GM19023 (cell line): ENCODE results near the gene ZNF684.
"Not testable (repeated sequence)": the region's sequence is repeated elsewhere in the genome, so short reads cannot be mapped to it uniquely, and the experiment has no call there.

ENCODE experiments used
- ATAC-seq: cut with Tn5 transposase; IDR thresholded peaks from one replicate; pipeline ENCODE4 v1.9.1; 2021; ENCODE audit warnings: mild to moderate bottlenecking, moderate library complexity; ENCODE audit not compliant: unreplicated experiment

The ZNF684 gene

DNA sequence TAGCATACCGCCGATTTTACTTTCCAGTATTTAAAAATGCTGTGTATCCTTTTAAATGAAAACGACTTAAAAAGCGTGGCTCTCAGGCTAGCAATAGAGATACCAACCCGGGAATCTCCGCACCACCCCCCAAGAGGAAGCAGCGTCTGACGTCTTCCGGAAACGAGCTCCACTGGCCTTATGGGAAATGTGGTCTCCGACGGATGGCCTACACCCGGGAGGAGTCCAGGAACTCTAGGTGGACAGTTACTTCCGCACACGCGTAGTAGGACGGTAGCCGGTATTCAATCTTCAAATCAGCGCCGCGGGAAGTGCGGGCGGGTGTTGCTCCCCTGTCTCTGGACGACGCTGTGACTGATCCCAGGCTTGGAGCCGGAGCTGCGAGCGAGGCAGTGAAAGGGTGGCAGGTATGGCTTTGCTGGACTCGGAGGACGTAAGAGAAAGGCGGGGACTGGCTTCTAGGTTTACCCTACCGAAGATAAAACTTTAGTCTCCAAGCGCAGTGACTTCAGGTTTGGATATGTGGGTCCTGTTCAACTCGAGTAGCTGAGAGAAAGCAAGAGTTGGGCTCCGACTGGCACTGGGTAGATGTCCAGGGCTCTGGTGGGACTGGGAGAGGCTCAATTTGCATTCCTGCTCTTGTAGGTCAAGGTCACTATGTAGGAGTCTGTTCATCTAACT, at the start of gene ZNF684:
Gene ZNF684, plus strand, starts transcription at position 257 of the 681 bp plus-strand sequence. CDS start 1,530 bp downstream, outside the sequence.
- peak; percentile 93 for ATAC-seq

DNA sequence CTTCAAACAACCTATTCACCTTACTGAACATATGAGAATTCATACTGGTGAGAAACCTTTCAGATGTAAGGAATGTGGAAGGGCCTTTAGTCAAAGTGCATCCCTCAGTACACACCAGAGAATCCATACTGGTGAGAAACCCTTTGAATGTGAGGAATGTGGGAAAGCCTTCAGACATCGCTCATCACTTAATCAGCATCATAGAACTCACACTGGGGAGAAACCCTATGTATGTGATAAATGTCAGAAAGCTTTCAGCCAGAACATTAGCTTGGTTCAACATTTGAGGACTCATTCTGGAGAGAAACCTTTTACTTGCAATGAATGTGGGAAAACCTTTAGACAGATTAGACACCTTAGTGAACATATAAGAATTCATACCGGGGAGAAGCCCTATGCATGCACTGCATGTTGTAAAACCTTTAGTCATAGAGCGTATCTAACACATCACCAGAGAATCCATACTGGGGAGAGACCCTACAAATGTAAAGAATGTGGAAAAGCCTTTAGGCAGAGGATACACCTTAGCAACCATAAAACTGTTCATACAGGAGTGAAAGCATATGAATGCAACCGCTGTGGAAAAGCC, 36.0 kb upstream of the ZNF684 start:
- no peak for ATAC-seq

DNA sequence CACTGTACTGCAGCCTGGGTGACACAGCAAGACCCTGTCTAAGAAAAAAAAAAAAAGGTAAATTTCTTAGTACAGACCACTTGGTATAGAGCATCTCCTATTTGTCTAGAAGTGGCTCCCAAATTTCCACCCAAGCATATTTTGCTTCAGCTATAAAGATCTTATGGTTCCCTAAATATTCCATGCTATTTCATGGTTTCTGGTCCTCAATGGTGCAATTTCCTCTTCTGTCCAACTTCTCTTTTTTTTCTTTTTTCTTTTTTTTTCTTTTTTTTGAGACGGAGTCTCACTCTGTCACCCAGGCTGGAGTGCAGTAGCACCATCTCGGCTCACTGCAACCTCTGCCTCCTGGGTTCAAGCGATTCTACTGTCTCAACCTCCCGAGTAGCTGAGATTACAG, 28.8 kb upstream of the ZNF684 start:
- not testable (repeated sequence) for ATAC-seq

DNA sequence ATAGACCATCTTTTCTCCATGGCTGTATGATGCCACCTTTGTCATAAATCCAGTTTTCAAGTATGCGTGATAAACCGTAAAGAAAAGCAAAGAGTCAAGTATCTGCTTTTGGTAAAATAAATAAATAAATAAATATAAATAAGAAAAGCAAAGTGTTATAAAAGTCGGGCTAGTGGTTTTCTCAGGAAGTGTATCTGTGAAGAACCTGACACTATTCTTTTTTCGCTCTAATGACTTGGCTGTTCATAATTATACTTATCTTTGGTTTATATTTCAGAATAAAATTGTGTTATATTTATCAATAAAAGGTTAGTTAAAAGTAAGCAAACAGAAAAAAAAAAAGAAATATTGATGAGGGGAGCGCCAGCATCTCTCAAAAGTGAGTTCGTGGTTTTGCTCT, 23.5 kb upstream of the ZNF684 start:
- no peak for ATAC-seq

DNA sequence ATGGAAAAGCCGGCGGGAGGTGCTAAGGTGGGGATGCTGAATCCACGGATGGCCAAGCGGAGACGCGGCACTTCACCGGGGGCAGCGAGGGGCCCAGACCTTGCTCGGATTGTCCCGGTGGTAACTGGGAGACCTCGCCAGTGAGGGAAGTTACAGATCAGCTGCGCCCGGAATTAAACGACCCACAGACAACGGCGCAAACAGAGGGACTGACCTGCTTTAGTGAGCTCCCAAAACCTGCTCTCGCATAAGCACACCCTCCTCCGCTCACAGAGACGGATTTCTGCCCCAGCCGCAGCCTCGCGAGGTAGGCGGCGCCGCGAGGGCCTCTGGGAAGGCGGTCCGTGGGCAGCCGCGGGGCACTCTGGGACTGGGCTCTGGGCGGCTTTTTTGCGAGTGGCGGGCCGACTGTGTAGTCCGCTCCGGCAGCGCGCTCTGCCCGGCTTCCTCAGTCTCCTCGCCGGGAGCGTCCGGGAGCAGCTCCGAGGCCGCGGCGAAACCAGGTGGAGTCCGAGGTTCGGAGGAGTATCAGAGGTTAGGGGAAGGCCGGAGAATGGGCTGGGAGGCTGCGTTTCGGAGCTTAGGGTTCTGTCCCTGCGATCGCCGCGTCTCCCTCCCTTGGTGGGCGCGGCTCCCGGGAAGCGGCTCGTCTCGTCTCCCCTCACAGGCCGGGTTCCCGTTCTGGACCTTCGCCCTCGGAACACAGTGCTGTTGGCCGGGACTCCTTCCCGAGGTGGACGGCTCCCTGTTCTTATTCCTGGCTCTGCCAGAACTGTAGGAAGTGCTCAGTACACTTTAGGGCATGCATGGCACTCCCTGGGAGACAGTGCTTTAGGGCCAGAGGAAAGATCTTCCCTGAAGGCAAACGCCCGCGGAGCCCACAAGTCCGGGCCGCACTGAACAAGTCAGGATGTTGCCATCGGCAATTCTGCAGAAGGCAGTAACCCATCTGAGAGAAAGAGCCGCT, 22.8 kb upstream of the ZNF684 start, which contains the start of gene EXO5:
Gene EXO5, plus strand, starts transcription at position 393 of the 967 bp plus-strand sequence. CDS start 5,778 bp downstream, outside the sequence.
- peak; percentile 93 for ATAC-seq

DNA sequence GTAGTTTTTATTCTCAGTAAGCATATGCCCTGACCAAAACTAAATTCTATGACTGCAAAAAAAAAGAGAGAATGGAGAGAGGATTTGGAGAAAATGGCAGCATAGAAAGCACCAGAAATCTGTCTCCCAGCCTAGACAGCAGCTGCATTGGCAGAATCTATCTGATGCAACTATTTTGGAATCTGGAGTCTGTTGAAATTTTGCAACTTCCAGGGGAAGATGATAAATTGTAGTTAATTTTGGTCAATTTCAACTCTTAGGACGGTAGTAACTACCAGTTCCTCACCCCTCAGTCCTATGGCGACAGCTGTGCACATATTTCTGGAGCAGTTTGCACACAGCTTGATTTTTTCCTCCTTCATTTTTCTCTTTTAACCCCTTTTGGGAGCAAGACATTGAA, 11.9 kb upstream of the ZNF684 start:
- ATAC-seq: no peak

DNA sequence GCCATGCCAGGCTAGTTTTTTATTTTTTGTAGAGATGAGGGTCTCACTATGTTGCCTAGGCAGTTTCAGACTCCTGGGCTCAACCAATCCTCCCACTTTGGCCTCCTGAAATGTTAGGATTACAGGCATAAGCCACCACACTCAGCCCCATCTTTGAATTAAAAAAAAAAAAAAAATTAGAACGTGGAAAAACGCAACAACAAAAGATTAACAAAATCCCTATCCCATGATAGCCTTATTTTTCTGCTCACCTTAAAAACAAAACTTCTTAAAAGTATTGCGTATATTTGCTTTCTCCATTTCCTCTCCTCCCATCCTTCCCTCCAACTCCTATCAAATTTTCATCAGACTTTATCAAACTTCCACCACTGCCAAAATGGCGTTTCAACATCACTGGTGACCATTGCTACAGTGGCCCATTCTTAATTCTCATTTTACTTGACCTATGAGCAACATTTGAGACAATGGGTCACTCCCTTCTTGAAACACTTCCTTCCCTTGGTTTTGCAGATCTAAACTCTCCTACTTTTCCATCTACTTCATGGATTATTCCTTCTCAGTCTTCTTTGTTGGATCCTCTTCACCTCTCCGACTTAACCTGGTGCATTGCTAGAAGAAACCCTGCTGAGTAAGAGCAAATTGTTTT, 579 bp upstream of the ZNF684 start:
- peak; percentile 11 for ATAC-seq

DNA sequence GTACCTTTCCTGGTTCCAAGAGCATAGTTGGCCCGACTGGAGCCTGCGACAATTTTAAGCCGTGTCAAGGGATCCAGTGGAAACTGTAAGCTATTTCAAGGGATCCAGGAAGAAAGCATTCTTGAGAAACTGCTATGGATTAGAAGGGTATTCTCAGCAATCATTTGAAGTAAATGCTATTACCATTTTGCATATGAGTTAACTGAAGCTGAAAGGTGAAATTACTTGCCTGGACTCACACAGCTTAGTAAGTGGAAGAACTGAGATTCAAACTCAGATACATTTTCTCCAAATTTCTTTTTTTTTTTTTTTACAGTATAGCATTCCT, 589 bp downstream of the ZNF684 start:
- no peak for ATAC-seq

DNA sequence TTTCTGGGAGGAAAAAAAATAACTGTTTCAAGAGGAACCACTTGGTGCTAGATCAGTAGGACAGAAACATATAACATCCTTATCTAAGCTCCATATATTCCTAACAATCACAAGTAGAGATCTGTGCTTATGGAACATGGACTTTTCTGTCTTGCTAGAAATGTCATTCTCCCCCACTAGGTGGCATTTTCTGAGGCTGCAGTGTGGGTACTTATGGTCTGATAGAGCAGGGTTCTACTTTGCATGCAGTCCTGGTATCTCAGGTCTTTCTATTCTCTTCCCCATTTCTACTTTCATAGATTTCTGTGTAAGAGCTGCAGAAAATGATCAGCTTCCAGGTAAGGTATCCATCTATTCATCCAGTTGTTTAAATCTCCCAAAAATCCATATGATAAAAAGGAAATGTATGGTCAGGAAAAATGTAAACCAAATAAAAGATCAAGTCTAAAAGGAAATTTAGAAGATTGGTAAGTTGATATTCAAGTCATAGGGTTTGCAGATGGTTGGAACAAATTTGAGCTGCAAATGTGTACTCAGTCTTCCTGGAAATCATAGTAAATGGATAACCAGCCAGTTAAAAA, 1.5 kb downstream of the ZNF684 start:
- no peak for ATAC-seq

DNA sequence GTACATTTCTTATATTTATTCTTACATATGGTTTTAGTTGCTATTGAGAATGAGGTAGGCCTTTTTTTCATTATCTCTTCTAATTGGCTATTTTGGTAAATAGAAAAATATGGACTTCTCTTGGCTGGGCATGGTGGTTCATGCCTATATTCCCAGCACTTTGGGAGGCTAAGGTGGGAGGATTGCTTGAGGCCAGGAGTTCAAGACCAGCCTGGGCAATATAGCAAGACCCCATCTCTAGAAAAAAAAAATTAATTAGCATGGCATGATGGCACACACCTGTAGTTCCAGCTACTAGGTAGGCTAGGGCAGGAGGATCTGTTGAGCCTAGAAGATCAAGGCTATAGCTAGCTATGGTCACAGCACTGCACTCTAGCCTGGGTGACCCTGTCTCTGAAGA, 3.2 kb downstream of the ZNF684 start:
- no peak for ATAC-seq

DNA sequence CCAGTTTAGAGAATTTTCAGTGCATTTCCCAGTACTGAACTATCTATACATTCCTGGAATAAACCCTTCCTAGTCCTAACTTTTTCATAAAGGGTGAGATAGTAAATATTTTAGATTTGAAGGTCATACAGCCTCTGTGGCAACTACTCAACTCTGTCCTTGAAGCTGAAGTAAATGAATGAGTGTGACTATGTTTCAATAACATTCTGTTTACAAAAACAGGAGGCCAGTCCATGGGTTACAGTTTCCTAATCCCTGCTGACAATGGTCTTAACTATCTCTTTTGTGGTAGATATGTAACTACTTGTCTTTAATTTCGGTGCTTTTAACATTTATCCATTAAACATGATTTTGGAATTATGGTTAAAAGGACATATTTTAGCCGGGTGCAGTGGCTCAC, 4.3 kb downstream of the ZNF684 start:
- no peak for ATAC-seq

DNA sequence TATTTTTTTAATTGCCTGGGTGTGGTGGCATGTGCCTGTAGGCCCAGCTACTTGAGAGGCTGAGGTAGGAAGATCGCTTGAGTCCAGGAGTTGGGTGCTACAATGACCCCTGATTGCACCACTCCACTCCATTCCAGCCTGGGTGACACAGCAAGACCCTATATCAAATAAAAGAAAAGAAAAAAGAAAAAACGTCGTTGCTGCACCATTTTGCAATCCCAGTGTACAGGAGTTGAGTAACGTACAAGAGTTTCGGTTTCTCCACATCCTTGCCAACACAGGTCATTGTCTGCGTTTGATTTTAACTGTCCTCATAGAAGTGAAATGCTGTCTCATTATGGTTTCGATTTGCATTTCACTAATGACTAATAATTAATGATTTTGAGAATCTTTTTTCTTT, 7.9 kb downstream of the ZNF684 start:
- ATAC-seq: no peak

DNA sequence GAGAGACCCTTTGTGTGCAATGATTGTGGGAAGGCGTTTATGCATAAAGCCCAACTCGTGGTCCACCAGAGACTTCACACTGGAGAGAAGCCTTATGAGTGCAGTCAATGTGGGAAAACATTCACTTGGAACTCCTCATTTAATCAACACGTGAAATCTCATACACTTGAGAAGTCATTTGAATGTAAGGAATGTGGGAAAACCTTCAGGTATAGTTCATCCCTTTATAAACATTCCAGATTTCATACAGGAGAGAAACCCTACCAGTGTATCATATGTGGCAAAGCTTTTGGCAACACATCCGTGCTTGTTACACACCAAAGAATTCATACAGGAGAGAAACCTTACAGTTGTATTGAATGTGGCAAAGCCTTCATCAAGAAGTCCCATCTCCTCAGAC, 15.5 kb downstream of the ZNF684 start:
- no peak for ATAC-seq

DNA sequence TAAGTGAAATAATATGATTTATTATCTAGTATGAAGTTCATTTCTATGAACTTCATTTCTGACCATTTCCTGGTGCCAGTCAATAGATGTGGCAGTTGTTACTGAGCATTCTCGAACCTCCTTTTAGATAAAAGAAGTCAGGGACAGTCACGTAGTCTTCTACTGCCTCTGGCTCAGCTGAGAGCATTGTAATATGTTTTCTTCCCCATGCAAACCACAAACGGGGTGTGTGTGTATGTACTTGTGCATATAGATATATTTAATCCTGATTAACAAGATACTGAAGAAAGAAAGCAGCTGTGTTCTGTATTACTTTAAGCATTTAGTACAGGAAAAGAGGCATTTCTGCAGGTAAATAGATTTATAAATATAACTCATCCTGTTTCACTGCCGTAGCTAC, 21.6 kb downstream of the ZNF684 start:
- ATAC-seq: no peak

DNA sequence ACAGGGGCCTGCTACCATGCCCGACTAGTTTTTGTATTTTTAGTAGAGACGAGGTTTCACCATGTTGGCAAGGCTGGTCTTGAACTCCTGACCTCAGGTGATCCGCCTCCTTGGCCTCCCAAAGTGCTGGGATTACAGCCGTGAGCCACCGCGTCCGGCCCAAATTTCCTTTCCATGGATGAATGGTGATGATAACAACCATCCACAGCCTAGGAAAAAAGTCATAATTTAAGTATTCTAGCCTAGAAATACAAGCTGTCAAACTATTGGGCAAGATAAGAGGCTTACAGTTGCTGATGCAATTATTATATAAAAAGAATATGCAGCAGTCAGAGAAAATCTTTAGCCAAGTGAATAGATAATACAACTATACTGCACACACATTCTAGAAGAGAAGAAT, 23.4 kb downstream of the ZNF684 start:
- not testable (repeated sequence) for ATAC-seq

DNA sequence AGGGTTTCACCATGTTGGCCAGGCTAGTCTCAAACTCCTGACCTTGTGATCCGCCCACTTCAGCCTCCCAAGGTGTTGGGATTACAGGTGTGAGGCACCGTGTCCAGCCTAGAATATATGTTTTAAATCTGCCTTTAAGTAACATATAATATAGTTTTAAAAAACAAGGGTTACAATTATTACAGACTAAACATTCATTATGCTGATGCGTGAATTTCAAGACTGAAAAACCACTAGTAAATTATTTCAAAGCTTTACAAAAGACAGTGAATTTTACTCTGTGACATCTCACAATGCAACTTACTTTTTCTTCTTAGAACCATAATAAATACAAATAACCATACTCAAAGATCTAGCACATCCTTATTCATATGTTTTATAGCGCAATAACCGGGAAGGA, 24.7 kb downstream of the ZNF684 start:
- ATAC-seq: no peak

DNA sequence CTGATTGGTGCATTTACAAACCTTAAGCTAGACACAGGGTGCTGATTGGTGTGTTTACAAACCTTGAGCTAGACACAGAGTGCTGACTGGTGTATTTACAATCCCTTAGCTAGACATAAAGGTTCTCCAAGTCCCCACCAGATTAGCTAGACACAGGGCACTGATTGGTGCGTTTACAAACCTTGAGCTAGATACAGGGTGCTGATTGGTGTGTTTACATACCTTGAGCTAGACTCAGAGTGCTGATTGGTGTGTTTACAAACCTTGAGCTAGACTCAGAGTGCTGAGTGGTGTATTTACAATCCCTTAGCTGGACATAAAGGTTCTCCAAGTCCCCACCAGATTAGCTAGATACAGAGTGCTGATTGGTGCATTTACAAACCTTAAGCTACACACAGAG, 26.8 kb downstream of the ZNF684 start:
- ATAC-seq: not testable (repeated sequence)

DNA sequence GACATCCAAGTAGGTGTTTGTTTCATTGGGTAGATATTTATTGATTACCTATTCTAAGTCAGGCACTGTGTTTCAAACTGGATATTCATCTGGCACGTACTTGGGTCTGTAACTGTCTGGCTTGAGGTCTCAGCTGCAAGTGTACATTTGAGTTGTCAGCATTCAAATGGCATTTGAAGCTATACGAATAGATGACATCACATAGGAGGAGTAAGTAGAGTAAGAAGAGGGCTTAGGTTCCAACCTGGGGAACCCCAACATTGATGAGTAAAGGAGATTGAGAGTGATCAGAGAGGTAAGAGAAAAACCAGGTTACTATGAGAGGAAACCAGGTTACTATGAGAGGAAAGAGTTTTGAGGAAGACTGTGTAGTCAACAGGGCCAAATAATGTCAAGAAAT, 30.7 kb downstream of the ZNF684 start:
- no peak for ATAC-seq

DNA sequence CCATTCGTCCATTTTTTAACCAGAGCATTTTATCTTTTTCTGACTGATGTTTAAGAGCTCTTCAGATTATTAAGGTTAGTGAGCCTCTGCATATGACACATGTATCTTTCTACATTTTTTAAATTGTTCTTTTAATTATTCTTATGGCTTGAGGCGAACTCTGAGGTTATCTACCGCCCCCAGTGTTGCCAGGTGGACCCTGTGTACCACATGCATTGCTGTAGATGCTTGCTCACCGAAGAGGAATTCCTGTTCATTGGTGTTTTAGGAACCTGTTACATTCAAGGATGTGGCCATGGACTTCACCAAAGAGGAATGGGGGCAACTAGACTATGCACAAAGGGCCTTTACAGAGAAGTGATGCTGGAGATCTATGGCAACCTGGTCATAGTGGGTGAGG, 31.8 kb downstream of the ZNF684 start:
- no peak for ATAC-seq

DNA sequence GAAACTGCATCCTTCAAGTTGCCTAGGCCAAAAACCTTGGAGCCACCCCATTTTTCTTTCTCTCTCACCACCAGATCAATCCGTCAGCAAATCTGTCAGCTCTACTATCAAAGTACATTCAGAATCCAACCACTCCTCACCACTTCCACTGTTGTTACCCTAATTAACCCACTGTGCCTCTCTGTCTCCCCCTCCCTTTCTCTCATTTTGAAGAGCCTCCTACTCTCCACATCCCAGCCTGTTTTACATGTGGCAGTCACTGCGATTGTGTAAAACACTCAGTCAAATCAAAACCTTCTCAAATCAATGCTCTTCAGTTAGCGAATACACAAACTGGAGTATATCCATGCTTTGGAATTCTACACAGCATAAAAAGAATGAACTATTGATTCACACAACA, 33.1 kb downstream of the ZNF684 start:
- ATAC-seq: no peak

DNA sequence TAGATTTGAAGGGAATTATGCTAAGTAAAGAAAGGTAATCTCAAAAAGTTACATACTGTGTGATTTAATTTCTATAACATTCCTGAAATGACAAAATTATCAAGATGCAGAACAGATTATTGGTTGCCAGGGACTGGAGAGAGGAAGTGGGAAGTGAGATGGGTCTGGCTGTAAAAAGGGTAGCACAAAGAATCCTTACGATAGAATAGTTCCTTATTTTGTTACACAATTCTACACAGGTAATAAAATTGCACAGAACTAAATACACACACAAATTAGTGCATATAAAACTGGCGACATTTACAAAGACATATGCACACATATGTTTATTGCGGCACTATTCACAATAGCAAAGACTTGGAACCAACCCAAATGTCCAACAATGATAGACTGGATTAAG, 33.5 kb downstream of the ZNF684 start:
- ATAC-seq: no peak
